ENCODE measurements around the gene PRKN. TPM values are rescaled to one million over a fixed set of nuclear protein-coding genes. Genes with fewer than 3 reads are reported as not detected.

The PRKN gene
- total RNA-seq, 1 donor from 2014 or later = 5.7 TPM

GRCh38 chr6:162443101-162443500, 284.5 kb downstream of the PRKN start:
- TF ChIP-seq CTCF (IDR thresholded peaks at IDR 0.05) = no peak
- H3K4me3 Mint-ChIP-seq (ENCODE audit: unreplicated experiment) = no peak overlapping the region
- peaks cover 19% of the 10 kb centered on the region for H3K9me3 Mint-ChIP-seq (ENCODE audit: low read depth)
- DNase-seq (ENCODE audit: low spot score) = no peak
- H3K36me3 Mint-ChIP-seq (ENCODE audit: low read depth) = peaks cover 15% of the 10 kb centered on the region
- no peaks in the 10 kb centered on the region for H3K27me3 Mint-ChIP-seq (ENCODE audit: low read depth)
- H3K27ac Mint-ChIP-seq (ENCODE audit: unreplicated experiment) = no peak overlapping the region
- H3K4me1 Mint-ChIP-seq (ENCODE audit: low read depth) = no peaks in the 10 kb centered on the region

- Mint-ChIP-seq H3K36me3 (ENCODE audit: low read depth) (peaks cover 17% of the 10 kb centered on the region), H3K27ac (ENCODE audit: unreplicated experiment) (no peak overlapping the region), H3K27me3 (ENCODE audit: low read depth) (no peaks in the 10 kb centered on the region), H3K9me3 (ENCODE audit: low read depth) (peaks cover 23% of the 10 kb centered on the region), H3K4me3 (ENCODE audit: unreplicated experiment) (no peak overlapping the region), H3K4me1 (ENCODE audit: low read depth) (no peaks in the 10 kb centered on the region)
- DNase-seq (ENCODE audit: low spot score) = no peak
- peak; percentile 63 for TF ChIP-seq CTCF (IDR thresholded peaks at IDR 0.05)
These were observed 284.9 kb downstream of the PRKN start for GRCh38 chr6:162442687-162443086.

GRCh38 chr6:162441991-162442390, 285.6 kb downstream of the PRKN start:
- H3K36me3 Mint-ChIP-seq (ENCODE audit: low read depth) = peaks cover 17% of the 10 kb centered on the region
- H3K9me3 Mint-ChIP-seq (ENCODE audit: low read depth) = peaks cover 24% of the 10 kb centered on the region
- H3K4me1 Mint-ChIP-seq (ENCODE audit: low read depth) = no peaks in the 10 kb centered on the region
- H3K27me3 Mint-ChIP-seq (ENCODE audit: low read depth) = no peaks in the 10 kb centered on the region
- H3K27ac Mint-ChIP-seq (ENCODE audit: unreplicated experiment) = no peak overlapping the region
- no peak overlapping the region for H3K4me3 Mint-ChIP-seq (ENCODE audit: unreplicated experiment)
- DNase-seq (ENCODE audit: low spot score) = no peak
- TF ChIP-seq CTCF (IDR thresholded peaks at IDR 0.05) = no peak

- Mint-ChIP-seq H3K9me3 (ENCODE audit: low read depth) (peaks cover 24% of the 10 kb centered on the region), H3K4me1 (ENCODE audit: low read depth) (no peaks in the 10 kb centered on the region), H3K36me3 (ENCODE audit: low read depth) (peaks cover 17% of the 10 kb centered on the region), H3K27ac (ENCODE audit: unreplicated experiment) (no peak overlapping the region), H3K27me3 (ENCODE audit: low read depth) (no peaks in the 10 kb centered on the region), H3K4me3 (ENCODE audit: unreplicated experiment) (no peak overlapping the region)
- no peak for TF ChIP-seq CTCF (IDR thresholded peaks at IDR 0.05)
- DNase-seq (ENCODE audit: low spot score) = no peak
These were observed 288.6 kb downstream of the PRKN start for GRCh38 chr6:162438980-162439379.

GRCh38 chr6:162435071-162435470, 292.5 kb downstream of the PRKN start:
- Mint-ChIP-seq H3K4me1 (ENCODE audit: low read depth) (peaks cover 2% of the 10 kb centered on the region), H3K9me3 (ENCODE audit: low read depth) (peaks cover 24% of the 10 kb centered on the region), H3K4me3 (ENCODE audit: unreplicated experiment) (no peak overlapping the region), H3K36me3 (ENCODE audit: low read depth) (peaks cover 14% of the 10 kb centered on the region), H3K27me3 (ENCODE audit: low read depth) (no peaks in the 10 kb centered on the region), H3K27ac (ENCODE audit: unreplicated experiment) (no peak overlapping the region)
- TF ChIP-seq CTCF (IDR thresholded peaks at IDR 0.05) = no peak
- DNase-seq (ENCODE audit: low spot score) = no peak
